Measurements from ENCODE around the gene ZNHIT1.

The ZNHIT1 gene

DNA sequence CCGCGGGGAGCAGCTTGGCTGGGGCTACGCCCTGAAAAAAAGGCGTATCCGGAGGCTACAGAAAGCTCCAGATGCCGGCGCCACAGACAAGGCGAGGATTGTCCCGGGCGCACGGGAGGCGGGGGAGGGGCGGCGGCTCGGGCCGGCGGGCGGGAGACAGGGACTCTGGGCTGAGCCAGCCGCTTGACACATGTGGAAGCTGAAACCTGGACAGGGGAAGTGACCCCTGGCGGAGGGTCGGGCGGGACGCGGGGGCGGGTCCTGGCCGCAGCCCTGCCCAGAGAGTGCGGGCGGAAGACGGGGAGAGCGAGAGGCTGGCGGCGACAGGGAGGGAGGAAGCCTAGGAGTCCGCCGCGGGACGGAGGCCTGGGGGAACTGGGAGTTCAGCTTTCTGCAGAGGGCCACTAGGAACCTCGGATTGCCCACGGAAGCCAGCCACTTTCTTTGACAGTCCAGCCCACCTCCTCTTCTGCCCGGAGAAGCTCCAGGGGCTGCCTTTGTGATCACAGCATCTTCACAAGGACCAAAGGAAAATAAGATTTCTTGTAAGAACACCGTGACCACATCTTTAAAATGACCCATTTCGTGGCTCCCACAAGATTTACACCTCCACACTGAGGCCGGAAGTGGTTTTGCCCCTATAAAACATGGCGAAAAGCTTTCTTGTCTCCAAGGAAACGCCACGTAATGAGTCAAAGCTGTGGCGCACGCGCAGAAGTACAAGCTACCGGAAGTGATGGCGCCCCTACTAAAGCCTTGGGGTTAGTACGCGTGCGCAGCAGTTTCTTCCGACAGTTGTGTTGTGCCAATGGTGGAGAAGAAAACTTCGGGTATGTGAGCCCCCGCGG is at the start of gene ZNHIT1, which contains the start of gene PLOD3:
Gene ZNHIT1, plus strand, starts transcription at position 778 of the 848 bp plus-strand sequence. Its CDS starts 31 bp downstream, at position 809.
Gene PLOD3, minus strand, starts transcription at position 194 of the 848 bp plus-strand sequence. CDS start 307 bp downstream, outside the sequence.
- DNase-seq (ENCODE audit: low read depth in 2 of 3, low spot score in 1 of 3): peak; percentile 92 to 94 (median 92)

DNA sequence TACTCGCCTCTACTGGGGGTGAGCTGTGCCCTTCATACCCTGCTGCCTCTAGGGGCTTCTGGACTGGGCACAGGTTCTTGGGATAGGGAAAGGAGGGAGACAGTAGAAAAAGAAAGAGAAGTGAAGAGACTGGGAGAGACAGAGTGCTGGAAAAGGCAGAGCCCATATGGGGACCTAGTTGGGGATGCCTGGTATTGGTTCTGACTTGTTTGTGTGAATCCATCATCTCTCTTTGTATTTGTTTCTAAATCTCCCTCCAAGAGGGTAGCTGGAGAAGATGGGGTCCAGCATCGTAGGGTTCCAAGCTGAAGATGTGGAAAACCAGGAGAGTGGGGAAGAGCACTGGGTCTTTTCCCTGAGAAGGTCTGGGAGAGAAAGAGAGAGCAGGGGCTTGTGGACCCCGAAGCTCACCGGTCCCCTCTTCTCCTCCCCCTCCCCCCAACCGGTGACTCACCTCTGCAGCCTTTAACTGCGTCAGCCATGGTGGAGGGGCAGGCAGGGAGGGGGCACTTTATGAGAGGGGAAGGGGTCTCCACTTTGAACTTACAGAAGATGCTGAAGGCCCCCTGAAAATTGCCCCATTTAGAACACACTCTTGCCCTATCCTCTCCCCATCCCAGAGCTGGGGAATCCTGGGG is 49.4 kb upstream of the ZNHIT1 start:
- no peak for DNase-seq (ENCODE audit: low read depth in 2 of 3, low spot score in 1 of 3)

DNA sequence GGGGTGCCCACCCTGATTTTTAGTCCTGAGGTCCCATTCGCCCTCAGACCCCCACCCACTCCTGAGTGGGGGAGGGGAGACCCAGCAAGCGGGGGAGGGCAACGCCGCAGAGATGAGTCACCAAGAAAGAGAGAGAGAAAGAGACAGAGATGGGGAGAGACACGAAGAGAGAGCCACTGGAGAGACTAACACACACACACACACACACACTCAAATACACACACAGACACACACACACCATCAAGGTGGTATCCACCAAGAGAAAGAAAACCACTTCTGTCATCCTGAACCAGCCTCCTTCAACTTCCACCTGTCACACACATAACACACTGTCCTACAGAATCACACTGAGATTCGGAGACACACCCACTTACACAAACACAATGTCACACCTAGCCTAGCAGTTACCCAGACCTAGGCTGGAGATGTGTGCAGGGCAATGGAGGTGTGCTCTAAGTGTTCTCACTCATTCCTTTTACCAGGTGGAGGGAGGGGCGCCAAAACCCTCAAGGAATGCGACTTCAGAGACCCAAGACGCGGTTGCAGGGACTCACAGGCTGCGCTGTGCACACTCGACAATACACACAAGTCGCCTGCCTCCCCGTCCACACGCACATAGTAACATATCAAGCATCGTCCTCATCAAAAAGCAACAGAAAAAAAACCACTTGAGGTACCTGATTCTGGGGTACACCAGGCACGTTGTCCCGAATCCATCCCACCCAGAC is 48.7 kb upstream of the ZNHIT1 start:
- DNase-seq (ENCODE audit: low read depth in 2 of 3, low spot score in 1 of 3): no peak

DNA sequence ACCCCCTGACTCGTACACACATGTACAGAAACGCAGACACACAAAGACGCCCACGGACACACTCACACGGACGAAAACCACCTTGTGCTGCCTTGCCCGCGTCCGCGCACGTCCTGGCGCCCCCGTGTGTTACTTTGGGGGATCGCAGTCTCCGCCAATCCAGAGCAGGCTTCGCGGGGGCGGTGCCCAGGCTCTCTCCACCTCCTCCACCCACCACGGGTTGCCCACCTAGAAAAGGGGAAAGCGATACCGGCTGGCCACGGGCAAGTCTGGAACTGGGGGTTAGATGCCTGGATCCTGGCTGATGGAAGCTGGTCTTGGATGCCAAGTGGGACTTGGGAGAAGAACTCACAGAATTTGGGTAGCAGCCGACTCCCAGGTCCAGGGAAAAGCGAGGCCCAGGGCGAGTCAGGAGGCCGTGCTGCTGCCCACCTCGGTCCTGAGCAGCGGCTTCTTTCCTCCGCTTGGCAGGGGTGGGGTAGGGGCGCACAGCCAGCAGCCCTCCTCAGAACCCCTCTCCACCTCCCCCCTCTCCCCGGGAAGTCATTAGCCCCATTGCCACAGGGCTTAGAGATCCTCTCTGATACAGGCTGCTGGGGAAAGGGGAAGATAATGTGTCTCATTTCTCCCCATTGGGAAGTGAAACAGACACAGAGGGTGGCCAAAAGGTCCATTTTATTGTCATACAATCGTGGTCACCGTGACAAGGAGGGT is 48.0 kb upstream of the ZNHIT1 start:
- DNase-seq (ENCODE audit: low read depth in 2 of 3, low spot score in 1 of 3): peak; percentile 57 to 88 (median 70)

- DNase-seq (ENCODE audit: low read depth in 2 of 3, low spot score in 1 of 3): no peak
Measured at GRCh38 chr7:101170617-101171441, 47.1 kb upstream of the ZNHIT1 start.

GRCh38 chr7:101171442-101171837 is 46.5 kb upstream of the ZNHIT1 start:
- no peak for DNase-seq (ENCODE audit: low read depth in 2 of 3, low spot score in 1 of 3)

GRCh38 chr7:101172005-101172853 is 45.7 kb upstream of the ZNHIT1 start:
- DNase-seq (ENCODE audit: low read depth in 2 of 3, low spot score in 1 of 3): no peak

DNA sequence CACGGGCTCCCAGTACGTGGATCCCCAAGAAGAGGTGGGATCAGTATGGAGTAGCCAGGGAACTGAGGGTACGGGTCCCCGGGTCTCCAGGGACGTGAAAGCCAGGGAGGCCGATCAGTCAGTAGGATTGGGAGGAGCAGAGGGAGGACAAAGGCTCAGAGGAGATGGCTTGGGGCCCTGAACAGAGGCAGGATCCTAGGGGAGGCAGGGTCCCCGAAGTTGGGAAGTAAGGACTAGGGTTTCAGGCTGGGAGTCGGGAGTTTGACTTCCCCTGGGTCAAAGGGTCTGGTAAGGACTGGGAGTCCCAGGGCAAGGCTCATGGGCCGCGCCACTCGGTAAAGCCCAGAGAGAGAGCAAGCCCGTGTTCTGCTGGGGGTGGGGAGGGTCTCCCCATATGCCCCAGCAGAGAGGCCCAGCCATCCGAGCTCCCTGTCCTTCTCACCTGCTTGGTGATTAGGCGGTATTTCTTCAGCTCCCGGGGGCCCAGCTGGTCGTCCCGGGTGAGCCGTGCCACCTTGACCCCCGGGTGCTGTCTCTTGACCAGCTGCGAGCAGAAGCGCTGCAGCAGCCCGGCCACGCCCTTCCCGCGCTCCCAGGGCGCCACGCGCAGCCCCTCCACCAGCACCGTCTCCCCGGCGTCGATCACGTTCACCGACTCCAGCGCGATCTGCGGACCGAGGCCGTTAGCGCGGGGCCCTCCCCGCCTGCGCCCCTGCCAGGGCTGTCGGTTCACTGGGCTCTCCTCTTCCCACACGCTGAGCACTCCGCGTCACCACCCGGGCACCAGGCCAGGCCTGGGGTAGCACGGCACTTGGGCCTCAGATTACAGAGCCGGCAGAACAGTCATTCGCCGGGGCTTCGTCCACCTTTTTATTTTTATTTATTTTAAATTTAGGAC is 44.9 kb upstream of the ZNHIT1 start:
- DNase-seq (ENCODE audit: low read depth in 2 of 3, low spot score in 1 of 3): no peak

DNA sequence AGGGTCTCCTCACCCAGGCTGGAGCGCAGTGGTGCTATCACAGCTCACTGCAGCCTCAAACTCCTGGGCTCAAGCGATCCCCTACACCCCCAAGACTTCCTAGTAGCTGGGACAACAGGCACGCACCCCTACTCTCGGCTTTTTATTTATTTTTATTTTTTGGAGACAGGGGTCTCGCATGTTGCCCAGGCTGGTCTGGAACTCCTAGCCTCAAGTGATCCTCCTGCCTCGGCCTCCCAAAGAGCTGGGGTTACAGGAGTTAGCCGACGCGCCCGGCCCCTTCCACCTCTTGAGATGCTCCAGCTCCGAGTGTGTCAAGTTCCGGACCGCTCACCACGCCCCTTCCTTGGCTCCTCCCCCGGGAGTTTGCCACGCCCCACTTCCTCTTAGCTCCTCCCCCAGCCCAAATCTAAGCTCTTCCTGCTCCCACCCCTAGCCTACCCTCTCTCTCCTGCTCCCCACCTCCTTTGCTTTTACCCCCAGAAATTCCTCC is 44.2 kb upstream of the ZNHIT1 start:
- peak in 2 of 3 donors; percentile 56 to 83 for DNase-seq (ENCODE audit: low read depth in 2 of 3, low spot score in 1 of 3)

DNA sequence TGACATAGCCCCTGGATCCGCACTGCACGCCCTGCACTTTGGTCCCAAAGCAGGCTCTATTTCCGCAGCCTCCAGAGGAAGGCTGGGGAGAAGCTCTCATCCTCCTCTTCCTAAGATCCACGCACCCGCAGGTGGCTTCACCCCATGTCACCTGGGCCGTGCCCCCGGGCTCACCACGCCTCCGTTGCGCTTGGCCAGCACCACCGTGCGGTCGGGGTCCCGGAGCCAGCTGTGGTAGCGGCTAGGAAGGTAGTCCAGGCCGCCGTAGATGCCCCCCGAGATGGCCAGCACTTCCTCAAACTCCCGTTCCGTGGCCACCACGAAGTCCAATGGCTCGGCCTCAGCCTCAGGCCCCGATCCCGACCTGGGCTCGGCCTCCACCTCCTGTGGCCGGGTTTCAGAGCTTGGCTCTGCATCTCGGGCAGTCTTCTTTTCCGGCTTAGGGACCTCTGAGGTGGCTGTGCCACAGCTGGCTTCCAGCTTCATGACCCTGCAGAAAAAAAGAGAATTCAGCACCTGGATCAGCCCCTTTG is 43.6 kb upstream of the ZNHIT1 start:
- no peak for DNase-seq (ENCODE audit: low read depth in 2 of 3, low spot score in 1 of 3)

DNA sequence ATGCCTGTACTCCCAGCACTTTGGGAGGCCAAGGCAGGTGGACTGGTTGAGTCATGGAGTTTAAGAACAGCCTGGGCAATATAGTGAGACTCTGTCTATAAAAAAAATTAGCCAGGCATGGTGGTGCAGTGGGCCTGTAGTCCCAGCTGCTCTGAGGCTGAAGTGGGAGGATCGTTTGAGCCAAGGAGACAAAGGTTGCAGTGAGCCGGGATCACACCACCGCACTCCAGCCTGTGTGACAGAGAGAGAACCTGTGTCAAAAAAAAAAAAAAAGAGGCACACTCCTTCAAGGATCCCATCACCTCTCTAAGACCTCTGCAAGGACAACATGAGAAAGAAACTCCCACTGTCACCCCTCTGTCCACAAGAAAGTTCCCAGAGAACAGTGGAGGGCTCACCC is 42.3 kb upstream of the ZNHIT1 start:
- no peak for DNase-seq (ENCODE audit: low read depth in 2 of 3, low spot score in 1 of 3)

GRCh38 chr7:101177644-101178043 is 40.3 kb upstream of the ZNHIT1 start:
- no peak for DNase-seq (ENCODE audit: low read depth in 2 of 3, low spot score in 1 of 3)

GRCh38 chr7:101179117-101179516 is 38.8 kb upstream of the ZNHIT1 start:
- DNase-seq (ENCODE audit: low read depth in 2 of 3, low spot score in 1 of 3): no peak

GRCh38 chr7:101179713-101180112 is 38.3 kb upstream of the ZNHIT1 start:
- no peak for DNase-seq (ENCODE audit: low read depth in 2 of 3, low spot score in 1 of 3)

DNA sequence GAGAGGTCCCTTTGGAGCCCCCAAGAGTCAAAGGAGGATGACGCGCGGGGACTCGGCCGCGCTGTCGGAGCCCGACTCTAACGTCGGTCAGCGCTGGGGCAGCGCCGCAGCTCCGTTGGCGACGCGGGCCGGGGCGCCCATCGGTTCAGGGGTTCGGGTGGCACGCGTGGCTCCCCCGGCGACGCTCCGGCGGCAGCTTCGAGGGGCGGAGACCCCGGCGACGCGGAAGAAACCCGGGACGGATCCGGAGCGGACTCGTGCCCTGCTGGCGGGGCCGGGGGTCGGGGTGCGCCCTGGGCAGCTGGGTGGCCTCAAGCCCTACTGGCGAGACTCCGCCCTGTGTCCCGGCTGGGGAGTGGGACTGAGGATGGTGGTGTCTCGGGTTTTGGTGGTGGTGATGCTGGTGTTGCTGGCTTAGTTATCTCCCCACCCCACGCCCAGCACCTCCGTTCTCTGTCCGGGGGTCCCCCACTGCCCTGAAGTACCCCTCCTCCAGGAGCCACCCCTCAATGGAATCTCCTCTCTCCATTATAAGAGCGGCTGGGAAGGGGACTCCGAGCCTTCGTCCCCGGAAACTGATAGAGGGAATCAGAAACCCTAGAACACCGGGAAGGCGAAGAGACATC is 37.7 kb upstream of the ZNHIT1 start, which contains the start of gene NAT16:
Gene NAT16, minus strand, starts transcription at position 164 of the 626 bp plus-strand sequence. CDS start 5,486 bp downstream, outside the sequence.
- DNase-seq (ENCODE audit: low read depth in 2 of 3, low spot score in 1 of 3): no peak

GRCh38 chr7:101185258-101185839 is 32.6 kb upstream of the ZNHIT1 start:
- no peak for DNase-seq (ENCODE audit: low read depth in 2 of 3, low spot score in 1 of 3)

DNA sequence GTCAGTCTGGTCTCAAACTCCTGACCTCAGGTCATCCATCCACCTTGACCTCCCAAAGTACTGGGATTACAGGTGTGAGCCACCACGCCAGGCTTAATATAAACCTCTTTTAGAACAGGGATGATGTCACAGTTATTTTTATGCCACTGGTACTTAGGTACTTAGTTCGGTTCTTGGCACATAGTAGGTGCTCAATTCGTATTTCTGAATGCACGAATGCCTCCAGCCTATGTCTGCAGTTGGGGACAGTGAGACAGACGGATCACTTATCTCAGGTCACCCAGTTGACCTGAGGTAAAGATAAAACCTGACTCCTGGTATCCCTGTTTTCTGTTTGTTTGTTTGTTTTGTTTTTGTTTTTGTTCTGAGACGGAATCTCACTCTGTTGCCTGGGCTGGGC is 31.8 kb upstream of the ZNHIT1 start:
- no peak for DNase-seq (ENCODE audit: low read depth in 2 of 3, low spot score in 1 of 3)
